HG03280 (cell line): ENCODE results near the gene ZPBP2.

Experiments used
- ATAC-seq: cut with Tn5 transposase; IDR thresholded peaks from one replicate; pipeline ENCODE4 v1.9.1; 2021; ENCODE audit warnings: mild to moderate bottlenecking, moderate library complexity; ENCODE audit not compliant: unreplicated experiment

ZPBP2 gene

DNA sequence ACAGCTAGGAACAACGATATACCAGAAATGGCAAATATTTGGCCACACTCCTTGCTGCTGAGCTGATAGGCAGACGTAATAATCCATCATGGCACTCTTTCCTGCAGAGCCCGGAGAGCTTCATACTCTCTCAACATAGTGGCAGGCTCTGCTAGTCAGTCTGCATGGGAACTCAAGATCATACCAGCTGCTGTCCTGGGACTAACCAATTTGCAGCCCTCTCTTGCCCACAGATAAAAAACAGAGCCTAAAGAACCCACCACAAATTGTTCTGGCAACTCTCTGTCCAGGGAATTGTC lies 36.9 kb downstream of the ZPBP2 start:
- no peak for ATAC-seq

DNA sequence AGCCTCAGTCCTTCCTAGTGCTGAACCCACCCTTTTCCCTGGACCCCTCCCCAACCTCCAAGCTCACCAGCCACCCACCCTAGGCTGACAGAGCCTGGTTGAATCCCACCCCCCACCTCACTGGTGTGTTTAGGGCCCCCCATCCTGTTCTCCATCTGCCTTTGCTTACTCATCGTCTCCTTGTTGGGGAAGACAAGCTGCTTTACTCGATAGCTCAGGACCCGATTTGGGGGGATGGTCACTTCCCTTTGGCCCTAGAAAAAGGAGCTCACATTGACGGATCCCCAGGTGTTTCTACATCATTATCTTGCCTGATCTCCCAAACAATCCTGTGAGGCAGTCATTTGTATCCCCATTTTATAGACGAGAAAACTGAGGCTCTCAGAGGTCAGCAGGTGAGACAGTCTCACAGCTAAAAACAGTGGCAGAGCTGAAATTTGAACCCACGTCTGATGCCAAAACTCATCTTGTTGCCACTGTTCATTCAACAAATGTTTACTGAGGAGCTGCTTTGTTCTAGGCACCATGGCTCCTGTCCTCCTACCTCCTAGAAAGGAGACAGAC lies 40.9 kb downstream of the ZPBP2 start:
- no peak for ATAC-seq

DNA sequence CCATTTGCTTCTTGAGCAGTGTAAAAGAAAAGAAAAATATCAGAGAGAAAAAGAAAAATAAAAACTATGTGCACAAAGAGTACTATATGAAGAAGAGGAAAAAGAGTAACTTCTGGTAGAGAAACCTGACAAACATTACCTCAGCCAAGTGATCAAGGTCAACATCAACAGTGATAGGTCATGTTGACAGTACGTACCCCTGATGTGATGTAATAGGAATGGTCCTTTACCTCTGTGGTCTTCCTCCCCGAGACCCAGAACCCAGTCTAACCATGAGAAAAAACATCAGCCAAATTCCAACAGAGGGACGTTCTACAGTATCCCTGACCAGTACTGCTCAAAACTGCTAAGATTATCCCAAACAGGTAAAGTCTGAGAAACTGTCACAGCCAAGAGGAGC lies 46.0 kb downstream of the ZPBP2 start:
- ATAC-seq, result no peak

DNA sequence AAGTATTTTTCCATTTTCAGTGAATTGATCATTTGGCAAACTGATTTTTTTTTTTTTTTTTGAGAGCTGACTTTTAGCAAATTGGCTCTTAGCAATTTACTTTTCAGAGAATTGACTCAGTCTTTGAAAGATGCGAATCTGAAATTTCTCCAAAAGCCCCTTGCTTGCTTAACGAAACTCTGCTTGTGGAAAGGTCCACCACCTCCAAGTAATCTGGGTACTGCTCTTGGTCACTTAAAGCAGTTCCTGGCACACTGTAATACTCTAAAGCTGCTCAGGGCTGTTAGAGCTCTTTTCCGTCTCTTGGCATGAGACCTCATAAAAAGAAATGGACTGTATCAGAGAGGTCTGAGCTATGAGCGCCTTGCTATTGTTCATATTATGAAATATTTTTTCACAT lies 47.6 kb downstream of the ZPBP2 start:
- ATAC-seq, result no peak

DNA sequence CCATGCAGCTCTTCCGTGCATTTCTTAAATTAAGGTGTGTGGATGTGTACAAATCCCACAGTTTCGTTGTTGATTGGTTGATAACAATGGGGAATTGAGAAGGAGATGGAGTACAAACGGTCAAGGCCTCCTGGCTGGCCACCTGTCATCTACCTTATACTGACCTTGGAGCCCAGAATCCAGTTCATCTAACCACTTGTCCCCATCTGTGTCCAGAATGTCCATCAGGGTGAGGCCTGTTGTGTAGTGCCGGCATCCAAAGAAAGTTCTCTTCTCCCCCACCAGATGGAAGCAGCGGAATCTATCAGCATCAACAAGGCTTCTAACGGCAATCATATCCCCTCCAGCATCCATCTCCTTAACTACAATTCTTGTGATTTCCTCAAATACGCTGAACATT lies 48.9 kb downstream of the ZPBP2 start:
- ATAC-seq, result no peak

DNA sequence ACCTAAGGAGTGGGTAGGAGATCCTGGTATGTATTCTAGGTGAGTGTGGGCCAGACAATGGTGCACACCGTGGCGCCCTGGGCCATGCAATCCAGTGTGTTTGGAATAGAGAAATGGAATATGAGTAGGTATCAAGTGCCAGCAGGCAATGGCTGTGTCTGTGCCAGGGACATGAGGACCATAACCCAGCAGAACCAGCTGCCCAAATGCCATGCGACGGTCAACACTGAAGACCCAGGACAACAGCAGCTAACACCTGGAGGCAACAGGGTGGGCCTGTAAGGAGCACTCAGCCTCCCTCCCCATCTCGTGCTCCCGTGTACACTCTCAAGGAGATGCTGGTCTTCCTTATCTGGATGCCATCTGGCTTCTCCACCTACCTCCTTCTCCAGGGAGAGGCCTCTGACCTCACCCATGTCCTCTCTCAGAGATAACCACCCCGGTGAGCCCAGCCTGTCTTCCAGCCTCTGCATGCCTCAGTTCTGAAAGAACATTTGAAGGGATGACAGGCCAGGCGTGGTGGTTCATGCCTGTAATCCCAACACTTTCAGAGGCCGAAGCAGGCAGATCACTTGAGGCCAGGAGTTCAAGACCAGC lies 51.2 kb downstream of the ZPBP2 start:
- no peak for ATAC-seq

DNA sequence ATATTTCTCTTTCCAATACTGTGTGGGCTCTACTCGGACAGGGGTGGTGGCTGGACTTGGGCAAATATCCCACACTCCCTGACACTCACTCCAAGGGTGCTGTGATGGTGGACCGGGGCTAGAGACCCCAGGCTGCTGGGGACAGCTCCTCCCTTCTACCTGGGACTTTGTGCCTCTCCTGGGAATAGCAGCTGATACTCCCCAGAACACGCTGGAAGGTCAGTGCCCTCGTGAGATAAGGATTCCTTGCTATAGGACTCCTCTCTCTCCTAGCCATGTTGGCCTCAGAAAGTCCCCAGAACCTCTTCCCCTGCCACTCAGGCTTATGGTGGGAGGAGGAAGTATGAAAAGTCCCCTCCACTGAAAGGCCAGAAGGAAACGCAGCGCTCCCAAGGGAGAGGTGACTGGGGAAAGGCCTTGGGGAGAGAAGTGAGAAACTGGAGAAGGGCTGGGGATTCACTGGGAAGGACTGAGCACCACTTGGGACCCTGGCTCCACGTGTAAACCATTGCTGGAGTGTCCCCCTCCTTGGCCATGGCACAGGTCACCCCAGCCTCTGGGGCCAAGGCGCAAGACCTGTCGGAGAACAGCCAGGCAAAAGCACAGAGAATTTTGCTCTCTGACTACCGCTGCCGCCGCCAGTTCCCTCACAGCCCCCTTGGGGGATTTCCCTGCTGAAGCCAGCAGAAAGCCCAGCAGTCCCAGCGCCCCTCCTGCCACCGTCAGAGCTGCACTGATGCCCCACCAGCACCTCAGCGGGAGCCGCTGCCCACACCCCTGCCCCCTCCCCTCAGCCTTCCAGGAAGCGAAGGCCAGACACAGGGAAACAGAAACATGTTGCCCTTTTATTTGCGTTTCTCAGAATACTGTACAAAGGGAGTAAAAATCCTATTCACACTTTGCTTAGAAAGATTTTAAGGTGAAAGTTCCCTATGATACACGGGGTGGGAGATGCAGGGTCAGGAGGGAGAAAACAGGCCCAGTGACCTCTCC lies 52.5 kb downstream of the ZPBP2 start:
- no peak for ATAC-seq

DNA sequence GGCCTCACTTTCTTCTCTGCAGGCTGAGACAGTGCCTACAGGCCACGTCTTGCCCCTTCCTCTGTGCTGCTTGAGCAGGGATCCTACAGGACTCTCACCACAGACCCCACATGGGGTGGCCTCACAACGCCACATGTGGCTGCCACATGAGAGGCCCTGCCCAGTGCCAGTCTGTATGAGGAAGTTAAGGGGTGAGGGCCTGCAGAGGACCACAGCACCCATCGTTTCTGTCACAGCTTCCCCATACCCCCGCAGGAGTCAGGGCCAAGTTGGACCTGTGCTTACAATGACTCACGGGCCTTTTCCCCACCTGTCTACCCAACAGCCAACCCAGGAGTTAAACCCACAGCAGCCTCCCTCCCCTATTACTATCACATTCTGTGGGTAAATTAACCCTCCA lies 53.3 kb downstream of the ZPBP2 start:
- no peak for ATAC-seq

DNA sequence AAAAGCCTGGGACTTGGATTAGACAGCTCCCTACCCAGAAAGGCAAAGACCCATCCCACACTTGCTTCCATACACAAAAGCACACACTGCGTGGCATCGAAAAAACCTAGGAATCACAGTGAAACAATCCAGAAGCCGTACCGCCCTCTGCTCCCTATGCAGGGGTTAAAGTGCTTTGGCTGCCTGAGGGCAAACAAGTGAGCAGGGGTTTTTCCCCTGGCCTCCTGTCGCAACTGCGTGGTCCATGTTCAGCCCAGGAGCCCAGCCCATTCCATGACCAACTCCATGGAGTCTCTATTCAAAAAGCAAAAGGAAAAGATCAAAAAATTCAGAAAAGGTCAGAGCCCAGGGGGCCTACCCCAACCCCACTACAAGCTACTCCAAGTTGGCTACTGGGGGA lies 54.0 kb downstream of the ZPBP2 start:
- no peak for ATAC-seq

DNA sequence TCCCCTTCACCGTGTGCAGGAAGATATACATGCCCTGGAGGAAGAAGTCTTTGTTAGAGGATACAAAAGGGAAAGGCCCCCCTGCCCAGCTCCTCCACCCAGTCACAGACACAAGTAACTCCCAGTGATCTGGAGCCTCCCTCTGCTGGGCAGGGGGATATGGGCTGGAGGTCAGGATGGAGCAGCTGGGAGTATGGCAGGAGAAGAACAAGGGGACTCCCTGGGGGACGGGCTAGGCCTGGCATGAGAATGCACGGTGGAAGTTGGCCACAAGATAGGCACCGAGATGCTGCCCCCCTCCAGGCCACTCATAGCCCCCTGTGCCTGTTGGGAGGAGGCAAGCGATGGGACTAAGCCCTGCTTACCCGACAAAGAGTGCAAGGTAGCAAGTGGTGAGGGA lies 55.2 kb downstream of the ZPBP2 start:
- no peak for ATAC-seq

DNA sequence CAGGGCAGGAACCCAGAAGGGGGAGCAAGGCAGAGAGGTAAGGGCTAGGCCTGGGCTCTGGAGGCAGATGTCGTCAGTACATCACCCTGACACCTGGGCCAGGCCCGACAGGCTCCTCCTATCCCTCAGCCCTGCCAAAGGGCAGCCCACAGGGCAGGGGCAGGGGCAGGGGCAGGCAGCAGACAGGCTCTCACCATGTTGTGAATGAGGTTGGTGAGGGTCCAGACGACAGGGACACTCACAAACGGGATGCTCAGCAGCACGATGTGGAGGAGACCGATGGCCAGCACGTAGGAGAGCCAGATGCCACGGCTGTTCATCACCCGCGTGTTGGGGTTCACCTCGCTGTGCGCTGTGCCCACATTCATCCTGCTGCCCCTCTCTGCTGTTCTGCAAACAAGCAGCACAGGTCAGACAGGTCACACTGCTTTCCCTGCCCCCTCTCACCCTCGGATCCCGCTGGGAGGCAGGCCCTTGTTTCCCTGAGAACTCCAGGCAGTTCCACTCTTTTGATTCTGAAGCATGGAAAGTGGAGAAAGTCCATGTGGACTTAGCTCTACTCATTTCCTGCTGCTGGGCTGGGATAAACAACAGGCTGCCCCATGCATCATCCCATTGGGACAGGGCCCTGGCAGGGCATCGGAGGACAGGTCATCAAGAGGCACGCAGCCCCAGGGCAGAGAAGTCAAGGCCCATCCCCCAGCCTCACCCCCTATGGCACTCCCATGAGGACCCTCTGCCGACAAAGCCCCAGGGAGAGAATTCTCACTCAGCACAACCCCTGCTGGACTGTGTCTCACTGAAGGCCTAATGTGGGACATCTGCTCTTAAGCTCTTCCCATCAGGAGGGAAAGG lies 56.1 kb downstream of the ZPBP2 start:
- ATAC-seq, result no peak

DNA sequence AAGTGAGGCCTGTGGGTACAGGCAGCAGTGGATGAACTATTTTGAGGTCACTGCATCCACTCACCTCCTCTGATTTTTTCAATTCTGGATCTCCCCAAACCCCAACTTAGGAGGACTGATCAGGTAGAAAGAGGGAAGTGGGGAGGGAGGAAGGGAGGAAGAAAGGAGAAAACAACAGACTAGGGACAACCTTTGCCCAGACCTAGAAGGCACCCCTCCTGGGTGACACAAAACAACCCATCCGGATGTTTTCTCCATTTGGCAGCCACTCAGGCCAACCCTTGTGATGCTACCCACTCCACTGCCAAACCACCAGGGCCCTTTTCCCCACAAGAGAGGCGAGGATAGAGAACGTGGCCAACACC lies 56.7 kb downstream of the ZPBP2 start:
- no peak for ATAC-seq

DNA sequence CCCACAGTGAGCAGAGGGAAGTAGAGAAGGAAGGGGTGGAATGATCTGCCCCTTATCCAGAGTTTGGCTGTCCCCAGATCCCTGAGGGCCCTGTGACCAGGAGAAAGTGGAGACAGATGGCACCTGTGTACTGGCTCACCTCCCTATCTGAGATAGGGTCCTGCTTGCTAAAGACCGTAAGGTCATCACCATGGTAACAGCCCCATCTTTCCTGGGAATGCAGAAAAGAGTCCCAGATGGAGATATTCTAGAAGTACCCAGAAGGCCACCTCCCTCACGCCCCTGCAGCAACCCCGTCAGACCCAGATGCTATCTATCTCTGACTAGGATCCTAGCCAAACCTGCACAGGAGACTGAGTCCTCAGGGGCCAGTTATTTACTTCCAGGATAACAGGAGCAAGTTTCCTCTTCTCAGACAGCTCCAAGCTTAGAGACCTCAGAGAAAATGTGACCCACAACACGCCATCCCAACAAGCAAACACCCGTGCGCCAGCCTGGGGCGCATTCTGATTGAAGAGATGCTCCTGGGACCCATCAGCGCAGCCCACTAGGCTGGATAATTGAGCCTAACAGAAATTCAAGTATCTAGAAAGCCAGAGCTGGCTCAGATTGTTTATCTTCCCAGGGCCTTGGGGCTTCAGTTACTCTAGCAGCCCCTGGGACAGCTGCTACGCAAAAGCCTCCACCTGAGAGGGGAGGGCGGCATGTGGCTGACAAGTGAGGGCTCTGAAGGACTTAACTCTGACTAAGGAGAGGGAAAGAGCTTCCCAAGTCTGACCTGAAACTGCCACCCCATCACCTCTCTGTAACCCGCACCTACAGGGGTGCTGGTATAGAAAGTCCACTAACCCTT lies 57.5 kb downstream of the ZPBP2 start:
- ATAC-seq, result no peak

DNA sequence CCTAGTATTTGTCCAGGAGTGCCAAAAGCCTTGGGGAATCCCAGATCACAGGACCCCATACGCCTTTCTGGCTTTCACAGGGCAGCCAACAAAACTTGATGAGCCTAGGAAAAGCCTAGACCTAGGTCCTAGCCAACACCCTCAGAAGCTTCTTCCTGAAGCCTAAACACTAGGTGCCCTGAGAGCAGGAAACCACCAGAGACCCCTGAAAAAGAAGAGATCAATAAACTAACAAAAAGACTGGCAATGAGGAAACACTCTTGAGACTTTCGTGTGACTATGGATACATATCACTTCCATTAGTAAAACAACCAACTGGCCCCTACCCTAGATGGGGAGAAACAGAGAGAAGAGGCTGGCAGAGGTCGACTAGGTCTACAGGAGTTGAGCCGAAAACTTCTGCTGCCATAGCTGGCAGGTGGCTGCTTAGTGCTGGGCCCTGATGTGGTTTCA lies 58.2 kb downstream of the ZPBP2 start:
- no peak for ATAC-seq

DNA sequence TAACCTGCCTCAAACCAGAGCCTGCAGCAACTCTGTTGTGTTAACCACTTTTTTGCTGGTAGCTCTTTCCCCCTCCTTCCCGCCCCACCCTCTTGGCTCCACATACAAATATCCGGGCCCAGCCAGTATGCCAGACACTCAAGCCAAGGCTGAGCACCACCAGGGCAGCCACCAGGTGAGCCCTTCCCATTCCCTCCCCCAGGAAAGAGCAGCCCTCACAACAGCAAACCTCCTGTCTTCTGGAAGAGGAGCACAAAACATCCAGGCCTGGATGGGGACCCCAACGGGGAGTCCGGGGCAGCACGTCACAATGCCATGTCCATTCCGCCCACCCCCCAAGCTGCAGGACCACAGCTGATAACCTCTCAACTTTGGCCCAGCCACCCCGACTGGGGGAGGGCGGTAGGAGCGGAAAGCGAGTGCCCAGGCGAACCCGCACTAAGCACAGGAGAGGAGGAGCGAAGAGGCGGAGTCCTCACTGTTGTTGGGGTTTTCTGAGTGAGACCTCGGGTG lies 58.6 kb downstream of the ZPBP2 start:
- ATAC-seq, result no peak
